ENCODE results near the gene RNF32. TPM values are rescaled to one million over a fixed set of nuclear protein-coding genes. Genes with fewer than 3 reads are reported as not detected.

The RNF32 gene
- total and polyA plus RNA-seq, 2 of the 13 experiments (the other 11 are each of a cell fraction or from before 2014, with no cell fraction given): not detected

- TF ChIP-seq CREM (IDR thresholded peaks at IDR 0.05) (peak; percentile 81), CREM (CRISPR knock-in tag; IDR thresholded peaks at IDR 0.05) (no peak), ARID2 (CRISPR knock-in tag; IDR thresholded peaks at IDR 0.05; ENCODE audit: borderline replicate concordance) (no peak), MXD1 (CRISPR knock-in tag; IDR thresholded peaks at IDR 0.05) (no peak), ZNF362 (CRISPR knock-in tag; IDR thresholded peaks at IDR 0.05; ENCODE audit: borderline replicate concordance) (no peak), CEBPZ (IDR thresholded peaks at IDR 0.05; ENCODE audit: low read length) (no peak), RELA (CRISPR knock-in tag; IDR thresholded peaks at IDR 0.05) (no peak), ZNF382 (CRISPR knock-in tag; IDR thresholded peaks at IDR 0.05; ENCODE audit: borderline replicate concordance) (no peak), ZNF326 (CRISPR knock-in tag; IDR thresholded peaks at IDR 0.05; ENCODE audit: borderline replicate concordance) (no peak), EEA1 (CRISPR knock-in tag; IDR thresholded peaks at IDR 0.05; ENCODE audit: borderline replicate concordance) (no peak), HES4 (CRISPR knock-in tag; IDR thresholded peaks at IDR 0.05; ENCODE audit: borderline replicate concordance) (no peak), TMF1 (CRISPR knock-in tag; IDR thresholded peaks at IDR 0.05; ENCODE audit: low read depth) (no peak), SRSF4 (IDR thresholded peaks at IDR 0.05; ENCODE audit: low read depth, low read length, poor library complexity, severe bottlenecking) (no peak), SMC3 (IDR thresholded peaks at IDR 0.05; ENCODE audit: low read length) (no peak), ZBTB7A (CRISPR knock-in tag; IDR thresholded peaks at IDR 0.05) (no peak), CBFB (CRISPR knock-in tag; IDR thresholded peaks at IDR 0.05) (peak; percentile 37; the same call in 1 of the 2 replicates), ZSCAN5A (CRISPR knock-in tag; IDR thresholded peaks at IDR 0.05; ENCODE audit: borderline replicate concordance) (no peak), ZSCAN9 (CRISPR knock-in tag; IDR thresholded peaks at IDR 0.05; ENCODE audit: borderline replicate concordance) (0 out of 2 replicates have a peak, but pooled peaks have one; percentile 20), MTA1 (CRISPR knock-in tag; IDR thresholded peaks at IDR 0.05; ENCODE audit: borderline replicate concordance) (no peak)
Observed at GRCh38 chr7:156666368-156667109, 26.0 kb downstream of the RNF32 start (continued).

All from HepG2 (cell line).